ENCODE measurements around the gene MACC1. TPM values are rescaled to one million over a fixed set of nuclear protein-coding genes. Genes with fewer than 3 reads are reported as not detected.

The MACC1 gene
- total RNA-seq, 2 donors from 2014 or later, result 0.14 to 0.56 TPM

DNA sequence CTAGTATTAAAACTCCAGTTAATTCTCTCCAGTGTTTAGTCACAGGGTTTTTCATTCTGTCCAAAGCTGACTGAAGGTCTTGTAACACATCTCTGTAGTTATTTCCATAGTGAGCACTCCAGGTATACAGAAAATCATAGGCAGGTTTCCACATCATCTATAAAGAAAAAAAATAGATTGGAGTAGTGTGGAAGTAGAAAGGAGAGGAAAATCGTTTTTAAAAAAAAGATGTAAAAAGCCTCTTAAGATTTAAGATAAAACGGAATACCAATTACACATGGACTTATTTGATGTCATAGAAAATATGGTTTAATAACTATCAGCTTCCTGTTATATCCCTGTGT is 76.2 kb downstream of the MACC1 start:
- Histone ChIP-seq H3K4me1 (ENCODE audit: control insufficient read depth in 1 of 2, low read depth in 2 of 2) (no peaks in the 10 kb centered on the region), H3K27me3 (replicated peaks; ENCODE audit: insufficient read depth) (no peaks in the 10 kb centered on the region), H3K9me3 (no peaks in the 10 kb centered on the region), H3K36me3 (no peaks in the 10 kb centered on the region), H3K4me3 (no peak overlapping the region), H3K27ac (no peak overlapping the region)
- TF ChIP-seq, protein P1, sequence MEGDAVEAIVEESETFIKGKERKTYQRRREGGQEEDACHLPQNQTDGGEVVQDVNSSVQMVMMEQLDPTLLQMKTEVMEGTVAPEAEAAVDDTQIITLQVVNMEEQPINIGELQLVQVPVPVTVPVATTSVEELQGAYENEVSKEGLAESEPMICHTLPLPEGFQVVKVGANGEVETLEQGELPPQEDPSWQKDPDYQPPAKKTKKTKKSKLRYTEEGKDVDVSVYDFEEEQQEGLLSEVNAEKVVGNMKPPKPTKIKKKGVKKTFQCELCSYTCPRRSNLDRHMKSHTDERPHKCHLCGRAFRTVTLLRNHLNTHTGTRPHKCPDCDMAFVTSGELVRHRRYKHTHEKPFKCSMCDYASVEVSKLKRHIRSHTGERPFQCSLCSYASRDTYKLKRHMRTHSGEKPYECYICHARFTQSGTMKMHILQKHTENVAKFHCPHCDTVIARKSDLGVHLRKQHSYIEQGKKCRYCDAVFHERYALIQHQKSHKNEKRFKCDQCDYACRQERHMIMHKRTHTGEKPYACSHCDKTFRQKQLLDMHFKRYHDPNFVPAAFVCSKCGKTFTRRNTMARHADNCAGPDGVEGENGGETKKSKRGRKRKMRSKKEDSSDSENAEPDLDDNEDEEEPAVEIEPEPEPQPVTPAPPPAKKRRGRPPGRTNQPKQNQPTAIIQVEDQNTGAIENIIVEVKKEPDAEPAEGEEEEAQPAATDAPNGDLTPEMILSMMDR (IDR thresholded peaks at IDR 0.05), result no peak
- DNase-seq (ENCODE audit: low spot score) (no peak), ATAC-seq (ENCODE audit: insufficient number of reproducible peaks, low FRiP score, low read depth) (no peak)

DNA sequence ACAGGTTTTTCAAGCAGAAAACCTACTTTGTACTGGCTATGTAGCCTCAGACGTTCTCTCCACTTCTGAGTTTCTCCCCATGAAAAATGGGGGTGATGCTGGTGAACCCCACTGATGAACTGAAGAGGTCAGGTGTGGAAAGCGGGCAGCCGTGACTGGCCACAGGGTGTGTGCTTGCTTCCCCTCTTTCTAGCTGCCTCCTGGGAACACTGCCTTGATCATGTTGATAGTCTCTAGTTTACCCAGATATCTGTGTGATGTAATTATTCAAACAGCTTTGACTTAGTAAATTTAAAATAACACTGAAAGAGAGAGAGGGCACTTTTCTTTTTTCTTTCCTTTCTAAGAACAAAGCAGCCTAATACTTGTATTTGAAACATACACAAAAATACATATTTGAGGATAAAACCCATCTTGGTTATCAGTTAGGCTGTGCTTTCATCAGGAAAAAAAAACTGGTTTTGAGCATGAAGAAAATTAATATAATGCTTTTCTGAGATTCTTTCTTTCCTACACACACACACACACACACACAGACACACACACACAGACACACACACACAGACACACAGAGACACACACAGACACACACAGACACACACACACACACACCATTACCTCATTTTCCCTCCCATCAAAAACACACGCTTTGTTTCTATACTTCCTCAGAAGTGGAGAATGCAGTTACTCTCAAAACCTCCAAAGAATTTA is 76.7 kb downstream of the MACC1 start:
- Histone ChIP-seq H3K36me3 (no peaks in the 10 kb centered on the region), H3K27ac (no peak overlapping the region), H3K9me3 (no peaks in the 10 kb centered on the region), H3K27me3 (replicated peaks; ENCODE audit: insufficient read depth) (no peaks in the 10 kb centered on the region), H3K4me1 (ENCODE audit: control insufficient read depth in 1 of 2, low read depth in 2 of 2) (no peaks in the 10 kb centered on the region), H3K4me3 (no peak overlapping the region)
- TF ChIP-seq, protein P1 (IDR thresholded peaks at IDR 0.05), result no peak
- DNase-seq (ENCODE audit: low spot score), result no peak
- no peak for ATAC-seq (ENCODE audit: insufficient number of reproducible peaks, low FRiP score, low read depth)

DNA sequence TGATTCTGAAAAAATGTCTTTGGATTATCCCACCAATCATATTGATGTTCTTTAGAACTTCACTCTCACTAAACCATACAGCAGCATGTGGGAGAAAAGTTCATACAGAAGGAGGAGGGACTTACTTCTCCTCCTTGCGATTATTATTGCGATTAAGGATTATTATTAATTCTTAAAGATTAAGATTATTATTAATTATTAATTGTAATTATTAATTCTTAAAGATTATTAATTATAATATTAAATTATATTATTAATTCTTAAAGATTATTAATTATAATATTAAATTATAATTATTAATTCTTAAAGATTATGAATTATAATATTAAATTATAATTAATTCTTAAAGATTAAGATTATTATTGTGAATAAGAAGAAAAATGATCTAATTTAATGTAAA is 80.5 kb downstream of the MACC1 start:
- no peaks in the 10 kb centered on the region for H3K27me3 ChIP-seq (replicated peaks; ENCODE audit: insufficient read depth)

DNA sequence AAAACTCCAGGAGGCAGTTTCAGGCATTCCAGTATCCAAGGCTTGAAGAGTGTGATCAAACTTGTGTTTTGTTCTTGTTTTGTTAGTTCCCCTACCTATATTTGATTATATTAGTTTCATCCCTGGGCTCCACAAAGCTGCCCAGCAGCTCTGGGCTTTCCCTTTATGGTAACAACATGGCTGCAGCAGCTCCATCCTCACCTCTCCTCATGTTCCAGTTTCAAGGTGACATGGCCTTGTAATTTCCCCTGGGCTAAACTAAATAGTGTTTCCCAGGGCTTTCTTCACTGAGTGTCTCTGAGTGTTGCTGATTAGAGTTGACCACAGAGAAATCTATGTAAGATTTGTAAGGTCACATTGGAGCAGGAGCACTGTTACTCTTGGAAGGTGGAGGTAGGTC is 83.4 kb downstream of the MACC1 start:
- no peak overlapping the region for H3K27ac ChIP-seq
- TF ChIP-seq, protein P1 (IDR thresholded peaks at IDR 0.05), result no peak
- H3K9me3 ChIP-seq, result no peaks in the 10 kb centered on the region
- no peak for ATAC-seq (ENCODE audit: insufficient number of reproducible peaks, low FRiP score, low read depth)
- H3K4me1 ChIP-seq (ENCODE audit: control insufficient read depth in 1 of 2, low read depth in 2 of 2), result no peaks in the 10 kb centered on the region
- H3K27me3 ChIP-seq (replicated peaks; ENCODE audit: insufficient read depth), result no peaks in the 10 kb centered on the region
- no peak overlapping the region for H3K4me3 ChIP-seq
- DNase-seq (ENCODE audit: low spot score), result no peak
- H3K36me3 ChIP-seq, result no peaks in the 10 kb centered on the region

More for the DNA sequence above, 80.5 kb downstream of the MACC1 start:
- TF ChIP-seq, protein P1 (IDR thresholded peaks at IDR 0.05), result no peak
- H3K27ac ChIP-seq, result no peak overlapping the region
- H3K4me1 ChIP-seq (ENCODE audit: control insufficient read depth in 1 of 2, low read depth in 2 of 2), result no peaks in the 10 kb centered on the region
- no peaks in the 10 kb centered on the region for H3K36me3 ChIP-seq
- ATAC-seq (ENCODE audit: insufficient number of reproducible peaks, low FRiP score, low read depth) (no peak), DNase-seq (ENCODE audit: low spot score) (no peak)
- H3K4me3 ChIP-seq, result no peak overlapping the region
- no peaks in the 10 kb centered on the region for H3K9me3 ChIP-seq

DNA sequence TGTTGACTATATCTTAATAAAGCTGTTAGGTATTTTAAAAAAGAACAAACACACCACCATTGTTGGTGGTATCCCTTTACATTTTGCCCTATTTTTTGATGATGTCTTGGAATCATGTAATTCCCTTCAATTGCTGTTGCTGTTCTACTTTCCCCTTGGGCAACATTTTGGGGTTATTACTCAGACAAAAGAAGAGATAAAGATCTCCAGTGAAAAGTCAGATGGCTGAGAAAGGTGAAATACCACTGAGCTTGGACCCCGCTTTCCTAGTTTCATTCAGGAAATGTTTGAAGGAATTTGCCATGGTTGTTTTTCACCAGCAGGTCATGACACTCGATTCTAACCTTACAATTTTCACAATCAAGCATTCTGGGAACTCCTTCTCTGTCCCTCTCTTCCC is 84.6 kb downstream of the MACC1 start:
- TF ChIP-seq, protein P1 (IDR thresholded peaks at IDR 0.05), result no peak
- ATAC-seq (ENCODE audit: insufficient number of reproducible peaks, low FRiP score, low read depth), result no peak
- DNase-seq (ENCODE audit: low spot score), result no peak

More for the DNA sequence above, 84.6 kb downstream of the MACC1 start:
- H3K9me3 ChIP-seq, result no peaks in the 10 kb centered on the region
- no peaks in the 10 kb centered on the region for H3K27me3 ChIP-seq (replicated peaks; ENCODE audit: insufficient read depth)
- no peaks in the 10 kb centered on the region for H3K4me1 ChIP-seq (ENCODE audit: control insufficient read depth in 1 of 2, low read depth in 2 of 2)
- H3K27ac ChIP-seq, result no peak overlapping the region
- no peak overlapping the region for H3K4me3 ChIP-seq
- no peaks in the 10 kb centered on the region for H3K36me3 ChIP-seq
